H1 (cell line): ENCODE data around the gene CEP104. TPM values are rescaled to one million over a fixed set of nuclear protein-coding genes. Genes with fewer than 3 reads are reported as not detected.

Experiments
- CTCF ChIA-PET: fragments of 300-600 bp; sonication (Branson Sonifier 250); formaldehyde crosslinking; loops from one replicate; lab custom pipeline; 2021; ENCODE audit not compliant: partially characterized antibody; lab: Charles Lee
- POLR2A ChIA-PET: fragments of 300-600 bp; sonication (Branson Sonifier 250); formaldehyde crosslinking; loops from one replicate; lab custom pipeline; 2021; ENCODE audit warnings: inconsistent platforms; ENCODE audit not compliant: partially characterized antibody; lab: Charles Lee
- DNase-seq, 2 experiments: peaks; one replicate each; pipeline versions ENCODE4 v3.0.0 to v3.0.0-alpha.2; 2010 to 2022; ENCODE audit warnings: low spot score in 2 of 2, low read depth in 1 of 2, mixed read lengths in 1 of 2
- FAIRE-seq: peaks from 2 replicates; lab custom pipeline; 2011; peaks lifted over from hg19 to GRCh38; lab: Jason Lieb, UNC
- H2AFZ ChIP-seq: 2 replicates; pipeline ENCODE4 v1.8.1; 2012; ENCODE audit warnings: low read length, inconsistent platforms
- H2AK5ac ChIP-seq: 2 replicates; pipeline ENCODE4 v1.6.1; 2013; ENCODE audit warnings: low read depth, low read length
- H2BK120ac ChIP-seq: replicated peaks from 2 replicates; pipeline ENCODE3; 2013; ENCODE audit warnings: low read depth, low read length, inconsistent platforms
- H2BK12ac ChIP-seq: 2 replicates; pipeline ENCODE4 v1.6.1; 2013; ENCODE audit warnings: low read depth, low read length
- H2BK15ac ChIP-seq: 2 replicates; pipeline ENCODE4 v1.6.1; 2013; ENCODE audit warnings: low read length
- H2BK20ac ChIP-seq: 2 replicates; pipeline ENCODE4 v1.6.1; 2013; ENCODE audit warnings: low read length
- H2BK5ac ChIP-seq: 2 replicates; pipeline ENCODE4 v1.6.1; 2013; ENCODE audit warnings: low read depth, low read length
- H3K14ac ChIP-seq: 2 replicates; pipeline ENCODE4 v1.6.1; 2013; ENCODE audit warnings: inconsistent platforms; ENCODE audit not compliant: insufficient read length
- H3K18ac ChIP-seq: 2 replicates; pipeline ENCODE4 v1.6.1; 2013; ENCODE audit warnings: low read length; ENCODE audit errors: extremely low read depth
- H3K23ac ChIP-seq: 2 replicates; pipeline ENCODE4 v1.6.1; 2013; ENCODE audit warnings: inconsistent platforms; ENCODE audit not compliant: insufficient read length
- H3K23me2 ChIP-seq: 2 replicates; pipeline ENCODE4 v1.6.1; 2013; ENCODE audit warnings: low read depth, low read length
- H3K27ac ChIP-seq: 2 replicates; pipeline ENCODE4 v1.6.1; 2011; ENCODE audit warnings: low read depth, low read length, inconsistent platforms
- H3K27me3 ChIP-seq, 4 experiments: replicated peaks in 1 of 4; 1 replicate in 1 of 4; 2 replicates in 3 of 4; pipeline versions ENCODE4 v1.6.1 to v1.8.1; 2011 to 2013; ENCODE audit warnings: low read length in 3 of 4, mild to moderate bottlenecking in 3 of 4, inconsistent platforms in 2 of 4, mixed read lengths in 2 of 4, moderate library complexity in 1 of 4; ENCODE audit not compliant: control insufficient read depth in 3 of 4, insufficient read depth in 3 of 4; ENCODE audit errors: extremely low read depth in 1 of 4
- H3K36me3 ChIP-seq, 4 experiments: 2 replicates each; pipeline versions ENCODE4 v1.6.1 to v1.8.1; 2011 to 2013; ENCODE audit warnings: mild to moderate bottlenecking in 4 of 4, low read length in 3 of 4, moderate library complexity in 2 of 4, control low read depth in 1 of 4, inconsistent platforms in 1 of 4; ENCODE audit not compliant: insufficient read depth in 4 of 4, control insufficient read depth in 2 of 4
- H3K4ac ChIP-seq: replicated peaks from 2 replicates; pipeline ENCODE3; 2013; ENCODE audit warnings: low read length, low read depth, mixed read lengths, inconsistent platforms; ENCODE audit not compliant: insufficient read length
- H3K4me1 ChIP-seq, 4 experiments: replicated peaks in 1 of 4; 1 replicate in 1 of 4; 2 replicates in 3 of 4; pipeline versions ENCODE4 v1.6.1 to v1.8.1; 2011 to 2013; ENCODE audit warnings: low read length in 3 of 4, inconsistent platforms in 2 of 4, mixed read lengths in 1 of 4; ENCODE audit not compliant: insufficient read depth in 4 of 4, control insufficient read depth in 3 of 4
- H3K4me2 ChIP-seq, 2 experiments: 2 replicates each; pipeline versions ENCODE4 v1.6.1 to v1.8.1; 2011 to 2013; ENCODE audit warnings: low read depth in 2 of 2, low read length in 2 of 2, control low read depth in 1 of 2, inconsistent platforms in 1 of 2, mild to moderate bottlenecking in 1 of 2; ENCODE audit not compliant: insufficient read depth in 1 of 2
- H3K4me3 ChIP-seq, 4 experiments: fragments of 200-600, 300-600 bp in 1 of 4; sonication (generic), shearing (Covaris generic), sonication (Bioruptor Twin) in 1 of 4; 2 replicates each; pipeline versions ENCODE4 v1.5.1 to v1.8.1; 2011 to 2016; ENCODE audit warnings: low read length in 4 of 4, low read depth in 3 of 4, control low read depth in 2 of 4, inconsistent platforms in 2 of 4, mild to moderate bottlenecking in 2 of 4, mixed read lengths in 1 of 4, moderate library complexity in 1 of 4; ENCODE audit not compliant: insufficient read depth in 2 of 4; ENCODE audit errors: extremely low read depth in 1 of 4
- H3K56ac ChIP-seq: replicated peaks from 2 replicates; pipeline ENCODE3; 2013; ENCODE audit warnings: low read depth, mild to moderate bottlenecking, mixed read lengths, low read length, inconsistent platforms; ENCODE audit not compliant: insufficient read length
- H3K79me1 ChIP-seq: 2 replicates; pipeline ENCODE4 v1.6.1; 2013; ENCODE audit warnings: low read depth, low read length, control low read depth
- H3K79me2 ChIP-seq, 2 experiments: 2 replicates each; pipeline versions ENCODE4 v1.6.1 to v1.8.1; 2012 to 2013; ENCODE audit warnings: low read length in 2 of 2, mild to moderate bottlenecking in 2 of 2, inconsistent platforms in 1 of 2; ENCODE audit not compliant: insufficient read depth in 2 of 2, control insufficient read depth in 1 of 2
- H3K9ac ChIP-seq, 4 experiments: replicated peaks in 1 of 4; 1 replicate in 1 of 4; 2 replicates in 3 of 4; pipeline versions ENCODE4 v1.6.1 to v1.8.1; 2011 to 2013; ENCODE audit warnings: low read depth in 3 of 4, low read length in 3 of 4, control low read depth in 2 of 4, mild to moderate bottlenecking in 2 of 4, moderate library complexity in 2 of 4, inconsistent platforms in 1 of 4; ENCODE audit errors: extremely low read depth in 1 of 4
- H3K9me3 ChIP-seq, 2 experiments: 2 replicates each; pipeline versions ENCODE4 v1.6.1 to v1.8.1; 2012 to 2013; ENCODE audit warnings: mild to moderate bottlenecking in 2 of 2, moderate library complexity in 2 of 2, control low read depth in 1 of 2, inconsistent platforms in 1 of 2, low read depth in 1 of 2, low read length in 1 of 2, mixed read lengths in 1 of 2; ENCODE audit not compliant: insufficient read depth in 2 of 2
- H4K20me1 ChIP-seq, 2 experiments: replicated peaks in 1 of 2; 2 replicates each; pipeline versions ENCODE3 to v1.8.1; 2011 to 2013; ENCODE audit warnings: inconsistent platforms in 2 of 2, low read length in 2 of 2, mild to moderate bottlenecking in 1 of 2; ENCODE audit not compliant: insufficient read depth in 2 of 2, control insufficient read depth in 1 of 2
- H4K5ac ChIP-seq: 2 replicates; pipeline ENCODE4 v1.6.1; 2013; ENCODE audit warnings: low read length, low read depth, mixed read lengths, inconsistent platforms; ENCODE audit not compliant: insufficient read length
- H4K8ac ChIP-seq: 2 replicates; pipeline ENCODE4 v1.8.0; 2013; ENCODE audit warnings: mild to moderate bottlenecking, moderate library complexity, low read length, inconsistent platforms; ENCODE audit not compliant: insufficient read depth; ENCODE audit errors: extremely low read depth
- H4K91ac ChIP-seq: replicated peaks from 2 replicates; pipeline ENCODE3; 2013; ENCODE audit warnings: low read length, mixed read lengths, inconsistent platforms; ENCODE audit not compliant: insufficient read length
- CBX5 ChIP-seq: fragments of 300-800, 300-1000 bp; sonication (generic); IDR thresholded peaks from 2 replicates; pipeline ENCODE4 v1.7.1; 2016; ENCODE audit warnings: antibody characterized with exemption, low read length, low read depth
- EGR1 ChIP-seq: IDR thresholded peaks from 2 replicates; pipeline ENCODE4 v1.6.1; 2011; ENCODE audit warnings: low read depth, low read length, borderline replicate concordance
- EP300 ChIP-seq, 2 experiments: IDR thresholded peaks; 1 replicate in 1 of 2; 2 replicates in 1 of 2; pipeline ENCODE4 v1.6.1; 2011 to 2012; ENCODE audit warnings: low read depth in 2 of 2, low read length in 2 of 2, mild to moderate bottlenecking in 2 of 2, borderline replicate concordance in 1 of 2, inconsistent platforms in 1 of 2, moderate library complexity in 1 of 2
- FOSL1 ChIP-seq: IDR thresholded peaks from 2 replicates; pipeline ENCODE4 v1.6.1; 2011; ENCODE audit warnings: mild to moderate bottlenecking, low read depth, low read length, moderate library complexity; ENCODE audit not compliant: insufficient read depth
- HDAC6 ChIP-seq: IDR thresholded peaks from one replicate; pipeline ENCODE4 v1.7.1; 2012; ENCODE audit warnings: low read depth, mild to moderate bottlenecking, inconsistent platforms, low read length, moderate library complexity
- KDM5A ChIP-seq: fragments of 200-600 bp; IDR thresholded peaks from 2 replicates; pipeline ENCODE4 v1.7.1; 2012; ENCODE audit warnings: mild to moderate bottlenecking, low read length, inconsistent platforms, mixed read lengths
- NRF1 ChIP-seq: IDR thresholded peaks from 2 replicates; pipeline ENCODE4 v1.6.1; 2011; ENCODE audit warnings: mild to moderate bottlenecking, low read depth, low read length, improper control_type of control experiment
- RAD21 ChIP-seq, 2 experiments: IDR thresholded peaks in 1 of 2; conservative IDR thresholded peaks in 1 of 2; 2 replicates each; pipeline ENCODE4 v1.6.1; 2011; ENCODE audit warnings: low read depth in 2 of 2, low read length in 2 of 2, improper control_type of control experiment in 1 of 2, inconsistent platforms in 1 of 2, mild to moderate bottlenecking in 1 of 2, moderate library complexity in 1 of 2
- RBBP5 ChIP-seq: IDR thresholded peaks from 2 replicates; pipeline ENCODE4 v1.7.1; 2012; ENCODE audit warnings: low read depth, mild to moderate bottlenecking, inconsistent platforms, low read length, moderate library complexity, borderline replicate concordance
- SP4 ChIP-seq: IDR thresholded peaks from 2 replicates; pipeline ENCODE4 v1.6.1; 2012; ENCODE audit warnings: low read length, inconsistent platforms
- SUZ12 ChIP-seq: fragments of 200-600 bp; sonication (generic); IDR thresholded peaks from 2 replicates; pipeline ENCODE4 v1.6.1; 2012; ENCODE audit warnings: mild to moderate bottlenecking, inconsistent platforms, low read length, moderate library complexity, mixed read lengths
- WGBS, 2 experiments: shearing (Covaris generic) in 1 of 2; methylation state at CpG; one replicate each; pipeline versions ENCODE4 v1.1.6 to v1.1.7; 2013 to 2015; ENCODE audit warnings: low lambda C conversion rate in 2 of 2, mixed read lengths in 2 of 2, inconsistent platforms in 1 of 2, low coverage in 1 of 2, missing lambda C conversion rate in 1 of 2; ENCODE audit not compliant: insufficient replicate concordance in 2 of 2, insufficient coverage in 1 of 2, insufficient read length in 1 of 2; ENCODE audit errors: extremely low coverage in 1 of 2, missing lambda C conversion rate in 1 of 2; 5-methylcytosine and 5-hydroxymethylcytosine counted together
- polyA plus RNA-seq, 7 experiments: library from polyadenylated mRNA; depleted of rRNA in 3 of 7; stranded (reverse) in 5 of 7; unstranded in 2 of 7; fragments of >200 nt in 5 of 7; fragments of 200-250 nt in 2 of 7; gene quantifications; 1 replicate in 5 of 7; 2 replicates in 1 of 7; 4 replicates in 1 of 7; pipeline versions ENCODE4 v1.2.1 to v1.2.3, GENCODE V29; 2011 to 2013; ENCODE audit warnings: missing spikeins in 2 of 7, mixed read lengths in 2 of 7
- total RNA-seq: library from RNA; stranded (reverse); fragmentation: NEBNext Ultra II Directional; extraction: Animal tissue kit (Norgen Biotek cat#: 25700); gene quantifications from 2 replicates; pipeline ENCODE4 v1.2.1, GENCODE V29; 2021

The CEP104 gene
- total and polyA plus RNA-seq, 2 of the 8 experiments (the other 6 are each of a cell fraction or from before 2014, with no cell fraction given), result 8.0 to 43.9 TPM

DNA sequence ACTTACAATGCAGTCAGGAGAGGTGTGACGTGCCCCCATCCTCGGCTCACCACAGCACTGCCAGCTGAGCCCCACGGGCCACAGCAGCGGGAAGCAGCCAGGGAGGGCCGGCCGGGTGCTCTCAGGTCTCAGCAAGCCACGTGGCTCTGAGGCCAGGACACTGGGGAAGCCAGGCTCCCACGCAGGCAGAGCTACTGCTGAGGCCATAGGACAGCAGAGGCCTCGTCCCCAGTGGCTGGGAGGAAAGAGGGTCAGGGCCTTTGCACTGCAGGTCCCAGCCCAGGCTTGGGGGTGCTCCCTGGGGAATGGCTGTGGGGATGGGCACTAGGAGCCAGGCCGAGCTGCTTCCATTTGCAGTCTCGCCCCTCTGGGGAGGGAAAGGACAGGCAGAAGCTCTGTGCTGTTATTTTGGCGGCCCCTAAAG, 66.5 kb downstream of the CEP104 start:
- Histone ChIP-seq H2BK5ac (peak overlapping the region; percentile 66), H4K20me1 (peaks cover 9 to 21% of the 10 kb centered on the region in 2 experiments), H4K8ac (no peak overlapping the region), H2BK15ac (peak overlapping the region; percentile 88; the same call in 1 of the 2 replicates), H2BK120ac (no peak overlapping the region), H3K4me3 (no peak overlapping the region), H4K91ac (peak overlapping the region; percentile 68), H4K5ac (no peak overlapping the region), H3K23me2 (peaks cover 9% of the 10 kb centered on the region; the same call in 1 of the 2 replicates), H3K4ac (no peak overlapping the region), H2BK12ac (no peak overlapping the region), H3K27ac (peak overlapping the region; percentile 59; the same call in 1 of the 2 replicates), H3K4me1 (peaks cover 8 to 34% (median 21%) of the 10 kb centered on the region in 4 experiments), H3K18ac (no peak overlapping the region), H2AK5ac (no peak overlapping the region), H3K14ac (no peak overlapping the region), H3K56ac (no peak overlapping the region), H3K23ac (no peak overlapping the region), H3K9ac (no peak overlapping the region; a peak in 1 of 7 replicates), H3K4me2 (no peak overlapping the region), H3K9me3 (no peaks in the 10 kb centered on the region), H3K79me2 (peaks cover 13 to 68% of the 10 kb centered on the region in 2 experiments), H2AFZ (no peak overlapping the region), H3K36me3 (peaks cover 4 to 15% (median 11%) of the 10 kb centered on the region in 4 experiments; a peak in 4 of 8 replicates), H3K79me1 (peaks cover 30% of the 10 kb centered on the region), H2BK20ac (no peak overlapping the region), H3K27me3 (no peaks in the 10 kb centered on the region)
- POLR2A ChIA-PET, result interaction anchor here (1.0 to 9.8 kb wide), 4 partner anchors 8 to 20 kb away, joined by 3 to 84 read pairs (median 9); no protein-coding TSS in a partner anchor
- FAIRE-seq, result no peak
- CTCF ChIA-PET, result interaction anchor here (1.1 to 4.3 kb wide), 4 partner anchors 7 to 44 kb away, joined by 3 to 29 read pairs (median 6); no protein-coding TSS in a partner anchor
- WGBS, 2 experiments, result 87% methylated on average over 10 of the region's 12 CpGs; no CpG with 5 or more reads in 1 of the 2 experiments
- no peak for DNase-seq
- TF ChIP-seq EP300 (IDR thresholded peaks at IDR 0.05; ENCODE audit: borderline replicate concordance in 1 of 2, low read depth in 2 of 2, low read length in 2 of 2) (no peak), FOSL1 (no peak), RBBP5 (no peak), NRF1 (no peak), SP4 (no peak), RAD21 (IDR thresholded peaks at IDR 0.05 in 1 of 2, conservative IDR thresholded peaks at IDR 0.05 in 1 of 2; ENCODE audit: low read depth in 2 of 2, low read length in 2 of 2) (no peak), HDAC6 (no peak), EGR1 (no peak), KDM5A (no peak), SUZ12 (no peak), CBX5 (no peak)
